Measurements from ENCODE around the gene CDSN. TPM values are rescaled to one million over a fixed set of nuclear protein-coding genes. Genes with fewer than 3 reads are reported as not detected.
A peak's percentile ranks its signal among the peaks of the same experiment; 100 is the strongest.
"Not testable (repeated sequence)": the region's sequence is repeated elsewhere in the genome, so short reads cannot be mapped to it uniquely, and the experiment has no call there.

The CDSN gene
- polyA plus RNA-seq, 3 donors from 2014 or later, result not detected

DNA sequence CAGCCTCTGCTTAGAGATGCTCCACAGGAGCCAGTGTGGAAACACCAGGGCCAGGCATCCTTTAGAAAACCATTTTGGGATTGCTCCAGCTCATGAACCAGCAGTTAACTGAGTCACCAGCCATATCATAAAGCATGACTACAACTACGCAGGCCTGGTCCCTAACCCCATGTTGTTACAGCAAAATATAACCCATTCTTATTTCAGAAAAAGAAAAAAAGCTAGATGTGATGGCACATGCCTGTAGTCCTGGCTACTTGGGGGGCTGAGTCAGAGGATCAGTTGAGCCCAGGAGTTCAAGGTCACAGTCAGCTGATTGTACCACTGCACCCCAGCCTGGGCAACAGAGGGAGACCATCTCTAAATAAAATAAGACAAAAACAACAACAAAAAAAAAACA lies 44.7 kb downstream of the CDSN start:
- no peak for DNase-seq
- H3K4me1 Mint-ChIP-seq, result peaks cover 8 to 10% of the 10 kb centered on the region in 2 donors
- no peaks in the 10 kb centered on the region for H3K9me3 Mint-ChIP-seq
- H3K27ac Mint-ChIP-seq, result no peak overlapping the region
- peaks cover 2 to 7% (median 6%) of the 10 kb centered on the region in 3 donors for H3K27me3 Mint-ChIP-seq (ENCODE audit: low read depth in 3 of 3)
- H3K36me3 Mint-ChIP-seq, result no peaks in the 10 kb centered on the region
- no peak overlapping the region for H3K4me3 Mint-ChIP-seq

- Mint-ChIP-seq H3K4me1 (peaks cover 3% of the 10 kb centered on the region in 2 donors), H3K4me3 (no peak overlapping the region), H3K36me3 (no peaks in the 10 kb centered on the region), H3K9me3 (no peaks in the 10 kb centered on the region), H3K27ac (no peak overlapping the region), H3K27me3 (ENCODE audit: low read depth in 3 of 3) (peaks cover 2 to 4% (median 2%) of the 10 kb centered on the region in 3 donors)
- no peak for DNase-seq
Observed at GRCh38 chr6:31074401-31074800, 45.8 kb downstream of the CDSN start.

GRCh38 chr6:31070711-31071197 lies 49.5 kb downstream of the CDSN start:
- no peaks in the 10 kb centered on the region for H3K9me3 Mint-ChIP-seq
- peaks cover 0 to 6% (median 0%) of the 10 kb centered on the region in 3 donors for H3K27me3 Mint-ChIP-seq (ENCODE audit: low read depth in 3 of 3)
- DNase-seq, result no peak

DNA sequence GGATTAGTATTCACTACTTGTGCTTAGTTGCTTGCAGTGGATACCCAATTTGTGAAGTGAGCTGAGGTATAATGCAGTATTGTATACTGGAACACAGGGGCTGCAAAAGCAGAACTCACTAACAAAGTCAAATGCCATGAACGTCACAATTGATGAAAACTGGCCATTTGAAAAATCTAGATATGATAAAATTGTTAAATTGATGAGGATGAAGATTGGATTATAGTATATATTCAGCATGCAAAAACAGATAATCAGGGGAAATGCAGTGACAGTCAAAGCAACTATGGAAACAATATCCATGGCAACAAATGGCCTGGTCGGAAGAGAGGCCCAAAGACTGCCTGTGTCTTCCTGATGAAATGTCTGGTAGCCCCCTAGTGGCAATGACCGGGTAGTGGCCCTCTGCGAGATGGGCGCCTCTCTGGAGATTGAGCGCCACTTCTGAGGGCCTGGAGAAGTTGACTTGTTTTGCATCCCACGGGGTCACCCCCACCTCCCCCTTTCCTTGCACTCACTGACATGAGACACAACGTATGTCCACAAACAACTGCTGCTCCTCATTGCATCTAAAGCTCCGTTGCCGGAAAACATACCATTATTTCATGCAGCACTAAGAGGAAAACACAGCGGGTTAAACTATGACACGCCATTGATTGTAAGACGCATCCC lies 51.4 kb downstream of the CDSN start:
- Mint-ChIP-seq H3K4me3 (no peak overlapping the region), H3K36me3 (no peaks in the 10 kb centered on the region), H3K27ac (no peak overlapping the region), H3K9me3 (no peaks in the 10 kb centered on the region), H3K27me3 (ENCODE audit: low read depth in 3 of 3) (peaks cover 0 to 11% (median 2%) of the 10 kb centered on the region in 3 donors), H3K4me1 (no peaks in the 10 kb centered on the region)
- DNase-seq, result peak; percentile 39 to 62 (median 52)

More at GRCh38 chr6:31070711-31071197, 49.5 kb downstream of the CDSN start:
- no peaks in the 10 kb centered on the region for H3K36me3 Mint-ChIP-seq
- no peak overlapping the region for H3K27ac Mint-ChIP-seq
- no peaks in the 10 kb centered on the region for H3K4me1 Mint-ChIP-seq
- no peak overlapping the region for H3K4me3 Mint-ChIP-seq

GRCh38 chr6:31067891-31068668 lies 52.2 kb downstream of the CDSN start:
- not testable (repeated sequence) for H3K9me3 Mint-ChIP-seq, H3K36me3 Mint-ChIP-seq, H3K27ac Mint-ChIP-seq, H3K4me3 Mint-ChIP-seq, H3K4me1 Mint-ChIP-seq, DNase-seq
- peaks cover 0 to 11% (median 2%) of the 10 kb centered on the region in 3 donors for H3K27me3 Mint-ChIP-seq (ENCODE audit: low read depth in 3 of 3)

- not testable (repeated sequence) for H3K4me3 Mint-ChIP-seq, H3K36me3 Mint-ChIP-seq, DNase-seq, H3K9me3 Mint-ChIP-seq, H3K4me1 Mint-ChIP-seq, H3K27ac Mint-ChIP-seq
- H3K27me3 Mint-ChIP-seq (ENCODE audit: low read depth in 3 of 3), result peaks cover 0 to 11% (median 2%) of the 10 kb centered on the region in 3 donors
Observed at GRCh38 chr6:31067028-31067427, 53.2 kb downstream of the CDSN start.

DNA sequence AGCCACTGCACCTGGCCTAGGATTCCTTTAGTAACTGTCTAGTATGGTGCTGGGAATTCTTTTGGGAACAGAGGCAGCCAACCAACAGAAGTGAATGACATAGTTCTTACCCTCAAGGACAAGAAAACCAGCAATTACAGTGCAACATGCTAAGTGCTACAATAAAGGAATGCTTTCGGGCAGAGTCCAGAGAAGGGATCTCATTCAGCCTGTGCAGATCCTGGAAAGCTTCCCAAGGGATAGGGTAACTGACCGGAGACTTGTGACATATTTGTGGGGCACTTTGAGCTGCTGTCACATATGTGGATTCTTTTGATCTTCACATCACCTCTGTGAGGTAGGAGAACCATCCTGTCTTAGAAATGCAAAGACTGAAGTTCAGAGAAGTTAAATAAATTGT lies 54.7 kb downstream of the CDSN start:
- peaks cover 0 to 7% (median 2%) of the 10 kb centered on the region in 3 donors for H3K27me3 Mint-ChIP-seq (ENCODE audit: low read depth in 3 of 3)
- H3K27ac Mint-ChIP-seq, result no peak overlapping the region
- DNase-seq, result no peak
- no peaks in the 10 kb centered on the region for H3K36me3 Mint-ChIP-seq
- H3K9me3 Mint-ChIP-seq, result no peaks in the 10 kb centered on the region
- no peaks in the 10 kb centered on the region for H3K4me1 Mint-ChIP-seq
- no peak overlapping the region for H3K4me3 Mint-ChIP-seq

Other genes starting within 250 kb of the CDSN start
- gene DDR1, start 235.9 kb downstream of the CDSN start, polyA plus RNA-seq, result 1 to 10 TPM in 1 of 3 donors, under 1 TPM in 1, not detected in 1; 0.41 to 1.1 TPM
- 10 to 100 TPM in 1 of 3 donors, 1 to 10 TPM in 1, not detected in 1; 6.3 to 10.2 TPM for gene GTF2H4, start 212.2 kb downstream of the CDSN start, polyA plus RNA-seq
- 10 to 100 TPM; 12.0 to 17.5 (median 12.6) TPM for gene VARS2, start 206.2 kb downstream of the CDSN start, polyA plus RNA-seq
- not detected for gene SFTA2, start 188.3 kb downstream of the CDSN start, polyA plus RNA-seq
- gene MUCL3, start 179.5 kb downstream of the CDSN start, polyA plus RNA-seq, result not detected
- gene MUC21, start 136.7 kb downstream of the CDSN start, polyA plus RNA-seq, result not detected
- not detected for gene MUC22, start 110.0 kb downstream of the CDSN start, polyA plus RNA-seq
- gene C6orf15, start 7.9 kb downstream of the CDSN start, polyA plus RNA-seq, result not detected
- not detected for gene PSORS1C1, start 5.6 kb downstream of the CDSN start, polyA plus RNA-seq
- gene PSORS1C2, start 18.6 kb upstream of the CDSN start, polyA plus RNA-seq, result not detected
- gene CCHCR1, start 37.4 kb upstream of the CDSN start, polyA plus RNA-seq, result 1 to 10 TPM in 2 of 3 donors, under 1 TPM in 1; 0.42 to 6.1 (median 4.8) TPM
- gene TCF19, start 38.1 kb upstream of the CDSN start, polyA plus RNA-seq, result 10 to 100 TPM in 2 of 3 donors, 1 to 10 TPM in 1; 9.4 to 13.7 (median 12.7) TPM
- under 1 TPM in 1 of 3 donors, not detected in 2; 0.15 TPM for gene POU5F1, start 50.2 kb upstream of the CDSN start, polyA plus RNA-seq
- gene HLA-C, start 151.6 kb upstream of the CDSN start, polyA plus RNA-seq, result 1,000 to 10,000 TPM; 2,339 to 4,766 (median 4,197) TPM
- over 10,000 TPM in 2 of 3 donors, 1,000 to 10,000 TPM in 1; 9,643 to 11,927 (median 10,594) TPM for gene HLA-B, start 236.7 kb upstream of the CDSN start, polyA plus RNA-seq

Data from immature natural killer cell (primary cell).